K562 (cell line): ENCODE measurements around the gene ZDHHC8. TPM values are rescaled to one million over a fixed set of nuclear protein-coding genes. Genes with fewer than 3 reads are reported as not detected.

ENCODE experiments used
- ARID1B ChIP-seq: fragments of 450-650 bp; IDR thresholded peaks from 2 replicates; pipeline ENCODE4 v1.6.1; 2016; ENCODE audit warnings: antibody characterized with exemption, mild to moderate bottlenecking, inconsistent platforms
- CAMTA2 ChIP-seq: fragments of 250-450 bp; sonication (Bioruptor Pico); conservative IDR thresholded peaks from 2 replicates; pipeline ENCODE4 v1.5.1; 2022
- EWSR1 ChIP-seq: fragments of 450-650 bp; IDR thresholded peaks from 2 replicates; pipeline ENCODE4 v1.6.1; 2018; ENCODE audit warnings: borderline replicate concordance, mild to moderate bottlenecking, low read depth, moderate library complexity; ENCODE audit not compliant: partially characterized antibody
- FOXM1 ChIP-seq, 2 experiments: fragments of 450-650 bp in 1 of 2; sonication (generic) in 1 of 2; formaldehyde crosslinking in 1 of 2; IDR thresholded peaks; 2 replicates each; pipeline versions ENCODE4 v1.6.1 to v1.9.0; 2017 to 2022; ENCODE audit warnings: low read depth in 2 of 2, mild to moderate bottlenecking in 2 of 2, missing genetic modification reagents in 1 of 2, moderate library complexity in 1 of 2
- HNRNPL ChIP-seq: fragments of 200-400 bp; formaldehyde crosslinking; IDR thresholded peaks from 2 replicates; pipeline ENCODE4 v1.6.1; 2017; ENCODE audit warnings: low read depth, mild to moderate bottlenecking, low read length
- NFIC ChIP-seq: fragments of 450-650 bp; IDR thresholded peaks from 2 replicates; pipeline ENCODE4 v1.6.1; 2017; ENCODE audit warnings: mild to moderate bottlenecking, inconsistent platforms
- PCBP2 ChIP-seq: fragments of 200-400 bp; formaldehyde crosslinking; IDR thresholded peaks from 2 replicates; pipeline ENCODE4 v1.6.1; 2018; ENCODE audit warnings: low read length, low read depth, mild to moderate bottlenecking, moderate library complexity; ENCODE audit not compliant: poor library complexity, severe bottlenecking
- POLR2B ChIP-seq: fragments of 450-650 bp; IDR thresholded peaks from 2 replicates; pipeline ENCODE4 v1.6.1; 2018; ENCODE audit warnings: low read depth; ENCODE audit not compliant: partially characterized antibody
- PRMT5 ChIP-seq: sonication (generic); formaldehyde crosslinking; IDR thresholded peaks from 2 replicates; pipeline ENCODE4 v1.5.0; 2020; ENCODE audit warnings: missing genetic modification reagents
- SMC3 ChIP-seq: conservative IDR thresholded peaks from 2 replicates; pipeline ENCODE4 v1.6.1; 2011; ENCODE audit warnings: low read depth, low read length, improper control_type of control experiment; ENCODE audit not compliant: insufficient read depth
- USF2 ChIP-seq: sonication (generic); formaldehyde crosslinking; IDR thresholded peaks from 2 replicates; pipeline ENCODE4 v1.5.0; 2020; ENCODE audit warnings: missing genetic modification reagents
- ZBTB17 ChIP-seq: fragments of 450-650 bp; formaldehyde crosslinking; IDR thresholded peaks from 2 replicates; pipeline ENCODE4 v1.4.0; 2020; ENCODE audit warnings: mild to moderate bottlenecking
- ZFPM2 ChIP-seq: fragments of 250-450 bp; sonication (Bioruptor Pico); IDR thresholded peaks from 2 replicates; pipeline ENCODE4 v1.5.1; 2022; ENCODE audit warnings: mild to moderate bottlenecking
- ZNF311 ChIP-seq: fragments of 250-450 bp; sonication (Bioruptor Pico); IDR thresholded peaks from 2 replicates; pipeline ENCODE4 v1.4.0; 2020; ENCODE audit warnings: mild to moderate bottlenecking, moderate library complexity
- polyA plus RNA-seq, 8 experiments: library from polyadenylated mRNA; depleted of rRNA in 4 of 8; stranded (reverse) in 5 of 8; unstranded in 3 of 8; fragments of >200 nt; fragmentation: Nextera tagmentation in 2 of 8; fragmentation: Illumina TruSeq in 1 of 8; extraction: Ambion mirVana in 2 of 8; extraction: Trizol in 1 of 8; gene quantifications; 2 replicates each; pipeline versions ENCODE4 v1.2.1 to v1.2.3, GENCODE V29; 2011 to 2014; ENCODE audit warnings: inconsistent platforms in 1 of 8, missing spikeins in 1 of 8
- total RNA-seq, 7 experiments: library from RNA; depleted of rRNA in 6 of 7; stranded (reverse); fragments of >200 nt in 6 of 7; fragmentation: Illumina TruSeq in 2 of 7; extraction: Trizol in 2 of 7; gene quantifications; 2 replicates each; pipeline versions ENCODE4 v1.2.1 to v1.2.3, GENCODE V29; 2011 to 2021; ENCODE audit warnings: low replicate concordance in 1 of 7
- TF ChIP-seq, protein P1 (sequence below): fragments of 450-650 bp; IDR thresholded peaks from 2 replicates; pipeline ENCODE4 v1.6.1; 2016; ENCODE audit warnings: mild to moderate bottlenecking
- TF ChIP-seq, protein P2 (sequence below): sonication (generic); formaldehyde crosslinking; IDR thresholded peaks from 2 replicates; pipeline ENCODE4 v1.8.1; 2023; ENCODE audit warnings: mild to moderate bottlenecking, missing genetic modification reagents
- TF ChIP-seq, protein P3 (sequence below), 2 experiments: fragments of 450-650 bp; IDR thresholded peaks; 2 replicates each; pipeline ENCODE4 v1.6.1; 2018; ENCODE audit warnings: mild to moderate bottlenecking in 2 of 2, low read depth in 1 of 2; ENCODE audit not compliant: partially characterized antibody in 2 of 2

The ZDHHC8 gene
- total and polyA plus RNA-seq, 9 of the 15 experiments (the other 6 are each of a cell fraction or from before 2014, with no cell fraction given) = 0.04 to 109 (median 16.4) TPM

DNA sequence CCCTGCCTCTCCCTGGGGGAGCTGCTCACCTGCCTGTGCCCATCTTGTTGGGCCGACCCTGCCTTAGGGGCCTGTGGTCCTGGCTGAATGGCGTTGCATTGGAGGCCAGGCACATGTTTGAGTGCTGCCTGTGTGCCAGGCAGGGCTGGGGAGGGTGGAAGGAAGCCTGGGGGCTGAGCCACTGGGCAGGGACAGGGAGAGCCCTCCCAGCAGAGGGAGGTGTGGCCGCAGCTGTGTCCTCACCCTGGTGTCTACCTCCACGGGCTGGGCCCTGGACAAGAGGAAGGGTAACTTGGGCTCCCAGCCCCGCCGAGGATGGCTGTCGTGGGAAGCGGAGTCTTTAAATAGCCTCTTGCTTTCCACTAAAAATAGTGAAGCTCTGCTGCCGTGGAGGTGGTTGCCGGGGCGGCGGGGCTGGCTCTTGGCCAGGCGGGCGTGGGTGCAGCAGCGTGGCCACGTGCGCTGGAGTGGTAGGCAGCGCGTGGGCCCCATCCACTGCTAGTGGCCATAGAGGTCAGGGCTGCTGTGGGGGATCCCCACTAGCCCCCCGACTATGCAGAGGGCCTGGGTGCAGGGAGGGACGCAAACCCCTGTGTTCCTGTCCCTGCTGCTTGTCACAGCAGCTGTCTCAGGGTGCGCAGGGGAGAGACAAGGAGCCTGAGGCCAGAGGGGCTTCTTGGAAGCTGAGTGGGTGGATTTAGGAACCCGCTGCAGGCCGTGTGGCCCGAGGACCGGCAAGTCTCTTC lies 6.2 kb downstream of the ZDHHC8 start (continued):
- TF ChIP-seq, protein P1, sequence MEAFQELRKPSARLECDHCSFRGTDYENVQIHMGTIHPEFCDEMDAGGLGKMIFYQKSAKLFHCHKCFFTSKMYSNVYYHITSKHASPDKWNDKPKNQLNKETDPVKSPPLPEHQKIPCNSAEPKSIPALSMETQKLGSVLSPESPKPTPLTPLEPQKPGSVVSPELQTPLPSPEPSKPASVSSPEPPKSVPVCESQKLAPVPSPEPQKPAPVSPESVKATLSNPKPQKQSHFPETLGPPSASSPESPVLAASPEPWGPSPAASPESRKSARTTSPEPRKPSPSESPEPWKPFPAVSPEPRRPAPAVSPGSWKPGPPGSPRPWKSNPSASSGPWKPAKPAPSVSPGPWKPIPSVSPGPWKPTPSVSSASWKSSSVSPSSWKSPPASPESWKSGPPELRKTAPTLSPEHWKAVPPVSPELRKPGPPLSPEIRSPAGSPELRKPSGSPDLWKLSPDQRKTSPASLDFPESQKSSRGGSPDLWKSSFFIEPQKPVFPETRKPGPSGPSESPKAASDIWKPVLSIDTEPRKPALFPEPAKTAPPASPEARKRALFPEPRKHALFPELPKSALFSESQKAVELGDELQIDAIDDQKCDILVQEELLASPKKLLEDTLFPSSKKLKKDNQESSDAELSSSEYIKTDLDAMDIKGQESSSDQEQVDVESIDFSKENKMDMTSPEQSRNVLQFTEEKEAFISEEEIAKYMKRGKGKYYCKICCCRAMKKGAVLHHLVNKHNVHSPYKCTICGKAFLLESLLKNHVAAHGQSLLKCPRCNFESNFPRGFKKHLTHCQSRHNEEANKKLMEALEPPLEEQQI = no peak
- no peak for TF ChIP-seq FOXM1 (IDR thresholded peaks at IDR 0.05; ENCODE audit: low read depth)
- TF ChIP-seq FOXM1 (CRISPR knock-in tag; IDR thresholded peaks at IDR 0.05; ENCODE audit: low read depth) = no peak
- no peak for TF ChIP-seq ZNF311 (CRISPR knock-in tag)
- TF ChIP-seq USF2 (CRISPR knock-in tag) = peak; percentile 40; the same call in 1 of the 2 replicates
- no peak for TF ChIP-seq PCBP2
- TF ChIP-seq CAMTA2 (CRISPR knock-in tag) = no peak
- TF ChIP-seq ZBTB17 (CRISPR knock-in tag) = no peak
- no peak for TF ChIP-seq HNRNPL
- TF ChIP-seq EWSR1 = no peak
- 0 out of 2 replicates have a peak, but pooled peaks have one; percentile 53 for TF ChIP-seq PRMT5 (CRISPR knock-in tag)
- TF ChIP-seq NFIC = peak; percentile 93
- TF ChIP-seq, protein P2, sequence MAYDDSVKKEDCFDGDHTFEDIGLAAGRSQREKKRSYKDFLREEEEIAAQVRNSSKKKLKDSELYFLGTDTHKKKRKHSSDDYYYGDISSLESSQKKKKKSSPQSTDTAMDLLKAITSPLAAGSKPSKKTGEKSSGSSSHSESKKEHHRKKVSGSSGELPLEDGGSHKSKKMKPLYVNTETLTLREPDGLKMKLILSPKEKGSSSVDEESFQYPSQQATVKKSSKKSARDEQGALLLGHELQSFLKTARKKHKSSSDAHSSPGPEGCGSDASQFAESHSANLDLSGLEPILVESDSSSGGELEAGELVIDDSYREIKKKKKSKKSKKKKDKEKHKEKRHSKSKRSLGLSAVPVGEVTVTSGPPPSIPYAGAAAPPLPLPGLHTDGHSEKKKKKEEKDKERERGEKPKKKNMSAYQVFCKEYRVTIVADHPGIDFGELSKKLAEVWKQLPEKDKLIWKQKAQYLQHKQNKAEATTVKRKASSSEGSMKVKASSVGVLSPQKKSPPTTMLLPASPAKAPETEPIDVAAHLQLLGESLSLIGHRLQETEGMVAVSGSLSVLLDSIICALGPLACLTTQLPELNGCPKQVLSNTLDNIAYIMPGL = no peak
- TF ChIP-seq ARID1B = no peak
- TF ChIP-seq, protein P3, sequence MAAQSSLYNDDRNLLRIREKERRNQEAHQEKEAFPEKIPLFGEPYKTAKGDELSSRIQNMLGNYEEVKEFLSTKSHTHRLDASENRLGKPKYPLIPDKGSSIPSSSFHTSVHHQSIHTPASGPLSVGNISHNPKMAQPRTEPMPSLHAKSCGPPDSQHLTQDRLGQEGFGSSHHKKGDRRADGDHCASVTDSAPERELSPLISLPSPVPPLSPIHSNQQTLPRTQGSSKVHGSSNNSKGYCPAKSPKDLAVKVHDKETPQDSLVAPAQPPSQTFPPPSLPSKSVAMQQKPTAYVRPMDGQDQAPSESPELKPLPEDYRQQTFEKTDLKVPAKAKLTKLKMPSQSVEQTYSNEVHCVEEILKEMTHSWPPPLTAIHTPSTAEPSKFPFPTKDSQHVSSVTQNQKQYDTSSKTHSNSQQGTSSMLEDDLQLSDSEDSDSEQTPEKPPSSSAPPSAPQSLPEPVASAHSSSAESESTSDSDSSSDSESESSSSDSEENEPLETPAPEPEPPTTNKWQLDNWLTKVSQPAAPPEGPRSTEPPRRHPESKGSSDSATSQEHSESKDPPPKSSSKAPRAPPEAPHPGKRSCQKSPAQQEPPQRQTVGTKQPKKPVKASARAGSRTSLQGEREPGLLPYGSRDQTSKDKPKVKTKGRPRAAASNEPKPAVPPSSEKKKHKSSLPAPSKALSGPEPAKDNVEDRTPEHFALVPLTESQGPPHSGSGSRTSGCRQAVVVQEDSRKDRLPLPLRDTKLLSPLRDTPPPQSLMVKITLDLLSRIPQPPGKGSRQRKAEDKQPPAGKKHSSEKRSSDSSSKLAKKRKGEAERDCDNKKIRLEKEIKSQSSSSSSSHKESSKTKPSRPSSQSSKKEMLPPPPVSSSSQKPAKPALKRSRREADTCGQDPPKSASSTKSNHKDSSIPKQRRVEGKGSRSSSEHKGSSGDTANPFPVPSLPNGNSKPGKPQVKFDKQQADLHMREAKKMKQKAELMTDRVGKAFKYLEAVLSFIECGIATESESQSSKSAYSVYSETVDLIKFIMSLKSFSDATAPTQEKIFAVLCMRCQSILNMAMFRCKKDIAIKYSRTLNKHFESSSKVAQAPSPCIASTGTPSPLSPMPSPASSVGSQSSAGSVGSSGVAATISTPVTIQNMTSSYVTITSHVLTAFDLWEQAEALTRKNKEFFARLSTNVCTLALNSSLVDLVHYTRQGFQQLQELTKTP (IDR thresholded peaks at IDR 0.05; ENCODE audit: low read depth in 1 of 2, partially characterized antibody in 2 of 2) = no peak
- TF ChIP-seq ZFPM2 (CRISPR knock-in tag) = no peak
- TF ChIP-seq POLR2B = no peak
- TF ChIP-seq SMC3 = 0 out of 2 replicates have a peak, but pooled peaks have one; percentile 2
